GM23338 (cell line): ENCODE results near the gene AKAP7. TPM values are rescaled to one million over a fixed set of nuclear protein-coding genes. Genes with fewer than 3 reads are reported as not detected.

Experiments
- ATAC-seq: fragments of 200-7000 bp; cut with Tn5 transposase; 3 replicates; pipeline ENCODE4 v1.9.1; 2020
- DNase-seq: peaks from one replicate; pipeline ENCODE4 v3.0.0-alpha.2; 2015; ENCODE audit warnings: low spot score
- H2AFZ ChIP-seq: fragments of 200-600 bp; sonication (generic); 2 replicates; pipeline ENCODE4 v1.8.0; 2016; ENCODE audit warnings: antibody characterized with exemption, mild to moderate bottlenecking, moderate library complexity
- H3F3A ChIP-seq: fragments of 200-600 bp; sonication (generic); replicated peaks from 2 replicates; pipeline ENCODE4 v1.8.0; 2017; ENCODE audit warnings: antibody characterized with exemption, mixed run types, low read depth
- H3K27ac ChIP-seq: fragments of 200-600 bp; sonication (generic); 2 replicates; pipeline ENCODE4 v1.6.1; 2016; ENCODE audit warnings: low read depth
- H3K27me3 ChIP-seq: fragments of 200-600 bp; sonication (generic); 2 replicates; pipeline ENCODE4 v1.8.0; 2016; ENCODE audit warnings: mild to moderate bottlenecking, mixed run types, moderate library complexity; ENCODE audit not compliant: insufficient read depth
- H3K36me3 ChIP-seq: fragments of 200-600 bp; sonication (generic); 2 replicates; pipeline ENCODE4 v1.8.0; 2016; ENCODE audit warnings: mild to moderate bottlenecking; ENCODE audit not compliant: insufficient read depth
- H3K4me1 ChIP-seq: fragments of 200-600 bp; sonication (generic); 2 replicates; pipeline ENCODE4 v1.8.0; 2016; ENCODE audit warnings: mild to moderate bottlenecking, moderate library complexity; ENCODE audit not compliant: insufficient read depth
- H3K4me2 ChIP-seq: fragments of 200-600 bp; sonication (generic); 2 replicates; pipeline ENCODE4 v1.7.1; 2017; ENCODE audit warnings: mixed run types
- H3K4me3 ChIP-seq: fragments of 200-600 bp; sonication (generic); 2 replicates; pipeline ENCODE4 v1.6.1; 2016; ENCODE audit warnings: mixed run types
- H3K79me2 ChIP-seq: fragments of 200-600 bp; sonication (generic); replicated peaks from 2 replicates; pipeline ENCODE4 v1.8.0; 2017; ENCODE audit warnings: mild to moderate bottlenecking; ENCODE audit not compliant: insufficient read depth
- H3K9me2 ChIP-seq: fragments of 200-600 bp; sonication (generic); 2 replicates; pipeline ENCODE4 v1.8.0; 2017; ENCODE audit not compliant: insufficient read depth
- H4K20me1 ChIP-seq: fragments of 200-600 bp; sonication (generic); replicated peaks from 2 replicates; pipeline ENCODE4 v1.8.0; 2017; ENCODE audit warnings: mild to moderate bottlenecking; ENCODE audit not compliant: insufficient read depth
- H3K27ac Mint-ChIP-seq: 2 replicates; pipeline ENCODE4 v1.8.0; 2020; ENCODE audit warnings: inconsistent platforms, mild to moderate bottlenecking, moderate library complexity, mixed read lengths
- H3K27me3 Mint-ChIP-seq: 3 replicates; pipeline ENCODE4 v1.8.0; 2022; ENCODE audit warnings: low read depth, mild to moderate bottlenecking, moderate library complexity, mixed read lengths, inconsistent platforms; ENCODE audit not compliant: insufficient read depth, poor library complexity
- H3K36me3 Mint-ChIP-seq: 3 replicates; pipeline ENCODE4 v1.8.0; 2021; ENCODE audit warnings: low read depth, mild to moderate bottlenecking, inconsistent platforms, moderate library complexity, mixed read lengths
- H3K4me1 Mint-ChIP-seq: 3 replicates; pipeline ENCODE4 v1.8.0; 2020; ENCODE audit warnings: mild to moderate bottlenecking, inconsistent platforms, mixed read lengths
- H3K4me3 Mint-ChIP-seq: 3 replicates; pipeline ENCODE4 v1.8.0; 2021; ENCODE audit warnings: moderate library complexity, mild to moderate bottlenecking, inconsistent platforms, mixed read lengths
- H3K9me3 Mint-ChIP-seq: 3 replicates; pipeline ENCODE4 v1.8.0; 2020; ENCODE audit warnings: moderate library complexity, mild to moderate bottlenecking, inconsistent platforms, mixed read lengths
- CTCF ChIP-seq, 2 experiments: fragments of 200-600 bp in 1 of 2; sonication (generic) in 1 of 2; conservative IDR thresholded peaks; 2 replicates each; pipeline versions ENCODE4 v1.5.1 to v1.6.1; 2016 to 2017; ENCODE audit warnings: antibody characterized with exemption in 2 of 2, low read depth in 2 of 2, mild to moderate bottlenecking in 2 of 2, moderate library complexity in 1 of 2
- EZH2 ChIP-seq: fragments of 200-600 bp; sonication (generic); IDR thresholded peaks from one replicate; pipeline ENCODE4 v1.8.0; 2017; ENCODE audit warnings: antibody characterized with exemption, mild to moderate bottlenecking, low read depth; ENCODE audit not compliant: unreplicated experiment
- EZH2phosphoT487 ChIP-seq: fragments of 200-600 bp; sonication (generic); IDR thresholded peaks from one replicate; pipeline ENCODE4 v1.8.1; 2018; ENCODE audit warnings: antibody characterized with exemption; ENCODE audit not compliant: unreplicated experiment
- JUNB ChIP-seq: IDR thresholded peaks from one replicate; pipeline ENCODE4 v1.6.1; 2016; ENCODE audit warnings: antibody characterized with exemption; ENCODE audit not compliant: unreplicated experiment
- NANOG ChIP-seq: IDR thresholded peaks from 2 replicates; pipeline ENCODE4 v1.6.1; 2016; ENCODE audit warnings: antibody characterized with exemption, borderline replicate concordance
- POLR2AphosphoS5 ChIP-seq: IDR thresholded peaks from 2 replicates; pipeline ENCODE4 v1.6.1; 2016; ENCODE audit warnings: antibody characterized with exemption, low read depth
- ZNF114 ChIP-seq: fragments of 250-450 bp; sonication (Bioruptor Pico); IDR thresholded peaks from 2 replicates; pipeline ENCODE4 v1.5.0; 2020; ENCODE audit warnings: mild to moderate bottlenecking, moderate library complexity
- polyA plus RNA-seq: library from polyadenylated mRNA; unstranded; fragments of >200 nt; fragmentation: Nextera tagmentation; extraction: Ambion mirVana; gene quantifications from 2 replicates; pipeline ENCODE4 v1.2.1, GENCODE V29; 2016
- total RNA-seq: library from RNA; depleted of rRNA; stranded (reverse); fragments of >200 nt; shearing (Covaris generic); gene quantifications from 2 replicates; pipeline ENCODE4 v1.2.3, GENCODE V29; 2014
- TF ChIP-seq, protein P1 (sequence below): fragments of 250-450 bp; sonication (Bioruptor Pico); IDR thresholded peaks from 2 replicates; pipeline ENCODE4 v1.5.0; 2020; ENCODE audit warnings: mild to moderate bottlenecking, moderate library complexity
- TF ChIP-seq, protein P2 (sequence below): IDR thresholded peaks from 2 replicates; pipeline ENCODE4 v1.6.1; 2016; ENCODE audit warnings: antibody characterized with exemption

Gene AKAP7
- total and polyA plus RNA-seq, 2 experiments from 2014 or later: 12.2 to 20.0 TPM

- peak overlapping the region; percentile 88 for H3K27ac ChIP-seq
- H3K4me1 Mint-ChIP-seq: peaks cover 45% of the 10 kb centered on the region
- peaks cover 40% of the 10 kb centered on the region for H3K4me1 ChIP-seq
- H3K27me3 ChIP-seq: no peaks in the 10 kb centered on the region
- H3K4me2 ChIP-seq: peak overlapping the region; percentile 58; the same call in 1 of the 2 replicates
- no peaks in the 10 kb centered on the region for H3K9me3 Mint-ChIP-seq
- no peak overlapping the region for H2AFZ ChIP-seq
- TF ChIP-seq POLR2AphosphoS5 (peak; percentile 39; the same call in 1 of the 2 replicates), EZH2 (no peak), ZNF114 (CRISPR knock-in tag) (no peak), CTCF (conservative IDR thresholded peaks at IDR 0.05; ENCODE audit: low read depth in 2 of 2) (no peak), JUNB (no peak), NANOG (peak; percentile 68; the same call in 1 of the 2 replicates), EZH2phosphoT487 (no peak)
- TF ChIP-seq, protein P1, sequence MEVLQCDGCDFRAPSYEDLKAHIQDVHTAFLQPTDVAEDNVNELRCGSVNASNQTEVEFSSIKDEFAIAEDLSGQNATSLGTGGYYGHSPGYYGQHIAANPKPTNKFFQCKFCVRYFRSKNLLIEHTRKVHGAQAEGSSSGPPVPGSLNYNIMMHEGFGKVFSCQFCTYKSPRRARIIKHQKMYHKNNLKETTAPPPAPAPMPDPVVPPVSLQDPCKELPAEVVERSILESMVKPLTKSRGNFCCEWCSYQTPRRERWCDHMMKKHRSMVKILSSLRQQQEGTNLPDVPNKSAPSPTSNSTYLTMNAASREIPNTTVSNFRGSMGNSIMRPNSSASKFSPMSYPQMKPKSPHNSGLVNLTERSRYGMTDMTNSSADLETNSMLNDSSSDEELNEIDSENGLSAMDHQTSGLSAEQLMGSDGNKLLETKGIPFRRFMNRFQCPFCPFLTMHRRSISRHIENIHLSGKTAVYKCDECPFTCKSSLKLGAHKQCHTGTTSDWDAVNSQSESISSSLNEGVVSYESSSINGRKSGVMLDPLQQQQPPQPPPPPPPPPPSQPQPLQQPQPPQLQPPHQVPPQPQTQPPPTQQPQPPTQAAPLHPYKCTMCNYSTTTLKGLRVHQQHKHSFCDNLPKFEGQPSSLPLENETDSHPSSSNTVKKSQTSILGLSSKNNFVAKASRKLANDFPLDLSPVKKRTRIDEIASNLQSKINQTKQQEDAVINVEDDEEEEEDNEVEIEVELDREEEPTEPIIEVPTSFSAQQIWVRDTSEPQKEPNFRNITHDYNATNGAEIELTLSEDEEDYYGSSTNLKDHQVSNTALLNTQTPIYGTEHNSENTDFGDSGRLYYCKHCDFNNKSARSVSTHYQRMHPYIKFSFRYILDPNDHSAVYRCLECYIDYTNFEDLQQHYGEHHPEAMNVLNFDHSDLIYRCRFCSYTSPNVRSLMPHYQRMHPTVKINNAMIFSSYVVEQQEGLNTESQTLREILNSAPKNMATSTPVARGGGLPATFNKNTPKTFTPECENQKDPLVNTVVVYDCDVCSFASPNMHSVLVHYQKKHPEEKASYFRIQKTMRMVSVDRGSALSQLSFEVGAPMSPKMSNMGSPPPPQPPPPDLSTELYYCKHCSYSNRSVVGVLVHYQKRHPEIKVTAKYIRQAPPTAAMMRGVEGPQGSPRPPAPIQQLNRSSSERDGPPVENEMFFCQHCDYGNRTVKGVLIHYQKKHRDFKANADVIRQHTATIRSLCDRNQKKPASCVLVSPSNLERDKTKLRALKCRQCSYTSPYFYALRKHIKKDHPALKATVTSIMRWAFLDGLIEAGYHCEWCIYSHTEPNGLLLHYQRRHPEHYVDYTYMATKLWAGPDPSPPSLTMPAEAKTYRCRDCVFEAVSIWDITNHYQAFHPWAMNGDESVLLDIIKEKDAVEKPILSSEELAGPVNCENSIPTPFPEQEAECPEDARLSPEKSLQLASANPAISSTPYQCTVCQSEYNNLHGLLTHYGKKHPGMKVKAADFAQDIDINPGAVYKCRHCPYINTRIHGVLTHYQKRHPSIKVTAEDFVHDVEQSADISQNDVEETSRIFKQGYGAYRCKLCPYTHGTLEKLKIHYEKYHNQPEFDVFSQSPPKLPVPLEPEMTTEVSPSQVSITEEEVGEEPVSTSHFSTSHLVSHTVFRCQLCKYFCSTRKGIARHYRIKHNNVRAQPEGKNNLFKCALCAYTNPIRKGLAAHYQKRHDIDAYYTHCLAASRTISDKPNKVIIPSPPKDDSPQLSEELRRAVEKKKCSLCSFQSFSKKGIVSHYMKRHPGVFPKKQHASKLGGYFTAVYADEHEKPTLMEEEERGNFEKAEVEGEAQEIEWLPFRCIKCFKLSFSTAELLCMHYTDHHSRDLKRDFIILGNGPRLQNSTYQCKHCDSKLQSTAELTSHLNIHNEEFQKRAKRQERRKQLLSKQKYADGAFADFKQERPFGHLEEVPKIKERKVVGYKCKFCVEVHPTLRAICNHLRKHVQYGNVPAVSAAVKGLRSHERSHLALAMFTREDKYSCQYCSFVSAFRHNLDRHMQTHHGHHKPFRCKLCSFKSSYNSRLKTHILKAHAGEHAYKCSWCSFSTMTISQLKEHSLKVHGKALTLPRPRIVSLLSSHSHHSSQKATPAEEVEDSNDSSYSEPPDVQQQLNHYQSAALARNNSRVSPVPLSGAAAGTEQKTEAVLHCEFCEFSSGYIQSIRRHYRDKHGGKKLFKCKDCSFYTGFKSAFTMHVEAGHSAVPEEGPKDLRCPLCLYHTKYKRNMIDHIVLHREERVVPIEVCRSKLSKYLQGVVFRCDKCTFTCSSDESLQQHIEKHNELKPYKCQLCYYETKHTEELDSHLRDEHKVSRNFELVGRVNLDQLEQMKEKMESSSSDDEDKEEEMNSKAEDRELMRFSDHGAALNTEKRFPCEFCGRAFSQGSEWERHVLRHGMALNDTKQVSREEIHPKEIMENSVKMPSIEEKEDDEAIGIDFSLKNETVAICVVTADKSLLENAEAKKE: peak; percentile 85
- TF ChIP-seq, protein P2, sequence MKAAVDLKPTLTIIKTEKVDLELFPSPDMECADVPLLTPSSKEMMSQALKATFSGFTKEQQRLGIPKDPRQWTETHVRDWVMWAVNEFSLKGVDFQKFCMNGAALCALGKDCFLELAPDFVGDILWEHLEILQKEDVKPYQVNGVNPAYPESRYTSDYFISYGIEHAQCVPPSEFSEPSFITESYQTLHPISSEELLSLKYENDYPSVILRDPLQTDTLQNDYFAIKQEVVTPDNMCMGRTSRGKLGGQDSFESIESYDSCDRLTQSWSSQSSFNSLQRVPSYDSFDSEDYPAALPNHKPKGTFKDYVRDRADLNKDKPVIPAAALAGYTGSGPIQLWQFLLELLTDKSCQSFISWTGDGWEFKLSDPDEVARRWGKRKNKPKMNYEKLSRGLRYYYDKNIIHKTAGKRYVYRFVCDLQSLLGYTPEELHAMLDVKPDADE: no peak
- peaks cover 4% of the 10 kb centered on the region; the same call in 1 of the 2 replicates for H3F3A ChIP-seq
- ATAC-seq (peak; percentile 94), DNase-seq (peak; percentile 86)
- H3K27me3 Mint-ChIP-seq: peaks cover 4% of the 10 kb centered on the region
- H4K20me1 ChIP-seq: no peaks in the 10 kb centered on the region
- H3K36me3 Mint-ChIP-seq: no peaks in the 10 kb centered on the region
- peak overlapping the region; percentile 23; the same call in 1 of the 3 replicates for H3K4me3 Mint-ChIP-seq
- no peaks in the 10 kb centered on the region for H3K36me3 ChIP-seq
- H3K79me2 ChIP-seq: no peaks in the 10 kb centered on the region
- H3K9me2 ChIP-seq: no peaks in the 10 kb centered on the region
- H3K4me3 ChIP-seq: peak overlapping the region; percentile 1; the same call in 1 of the 2 replicates
- peak overlapping the region; percentile 88 for H3K27ac Mint-ChIP-seq
Measured at GRCh38 chr6:131161987-131162386, 26.7 kb downstream of the AKAP7 start.
